NCI-H524 (cell line): ENCODE results near the gene GPATCH3.
A peak's percentile ranks its signal among the peaks of the same experiment; 100 is the strongest.
"Not testable (repeated sequence)": the region's sequence is repeated elsewhere in the genome, so short reads cannot be mapped to it uniquely, and the experiment has no call there.

Experiments used
- DNase-seq, 2 experiments: peaks; one replicate each; lab custom pipeline; 2025; lab: John Stamatoyannopoulos, UW

The GPATCH3 gene

GRCh38 chr1:26912147-26912490 lies 11.9 kb upstream of the GPATCH3 start:
- no peak for DNase-seq

GRCh38 chr1:26911399-26912146 lies 11.3 kb upstream of the GPATCH3 start:
- DNase-seq, result no peak

GRCh38 chr1:26910343-26911160 lies 10.3 kb upstream of the GPATCH3 start:
- no peak for DNase-seq

- DNase-seq, result no peak
Observed at GRCh38 chr1:26909951-26910342, 9.7 kb upstream of the GPATCH3 start.

- no peak for DNase-seq
Observed at GRCh38 chr1:26907071-26907917, 7.0 kb upstream of the GPATCH3 start.

GRCh38 chr1:26900815-26901511 lies 696 bp upstream of the GPATCH3 start:
- no peak for DNase-seq

GRCh38 chr1:26897351-26897750 lies 2.9 kb downstream of the GPATCH3 start:
- DNase-seq, result no peak

GRCh38 chr1:26894263-26894662 lies 6.0 kb downstream of the GPATCH3 start:
- DNase-seq, result no peak

GRCh38 chr1:26890467-26890796 lies 9.8 kb downstream of the GPATCH3 start:
- DNase-seq, result no peak

GRCh38 chr1:26889551-26890466 lies 10.5 kb downstream of the GPATCH3 start, which contains the start of gene GPN2:
TSS of gene GPN2 (minus strand) at chr1:26890283. CDS start at chr1:26890096, 187 bp downstream.
- peak; percentile 47 to 71 for DNase-seq

GRCh38 chr1:26888231-26888630 lies 12.0 kb downstream of the GPATCH3 start:
- DNase-seq, result no peak

- DNase-seq, result peak in 1 of 2 experiments; percentile 30
Observed at GRCh38 chr1:26887125-26887524, 13.1 kb downstream of the GPATCH3 start.

- DNase-seq, result no peak
Observed at GRCh38 chr1:26882696-26883463, 17.4 kb downstream of the GPATCH3 start.

GRCh38 chr1:26881611-26882010 lies 18.7 kb downstream of the GPATCH3 start:
- not testable (repeated sequence) for DNase-seq

GRCh38 chr1:26879793-26880192 lies 20.5 kb downstream of the GPATCH3 start:
- no peak for DNase-seq

- DNase-seq, result no peak
Observed at GRCh38 chr1:26877326-26877725, 22.9 kb downstream of the GPATCH3 start.

GRCh38 chr1:26874896-26875295 lies 25.4 kb downstream of the GPATCH3 start:
- no peak for DNase-seq

- not testable (repeated sequence) for DNase-seq
Observed at GRCh38 chr1:26873097-26873496, 27.2 kb downstream of the GPATCH3 start.

- peak; percentile 89 to 96 for DNase-seq
Observed at GRCh38 chr1:26864610-26865480, 35.4 kb downstream of the GPATCH3 start.
